Forelimb muscle (tissue), 1 donor: Measurements from ENCODE around the gene MMP20. TPM values are rescaled to one million over a fixed set of nuclear protein-coding genes. Genes with fewer than 3 reads are reported as not detected.

Source experiments
- DNase-seq: peaks from one replicate; pipeline ENCODE4 v3.0.0-alpha.2; 2013; ENCODE audit warnings: low read depth
- polyA plus RNA-seq: library from polyadenylated mRNA; unstranded; fragments of 120-200 nt; gene quantifications from one replicate; pipeline ENCODE4 v1.2.1, GENCODE V29; 2013; ENCODE audit not compliant: insufficient read length

MMP20 gene
- polyA plus RNA-seq, 1 donor, result not detected

DNA sequence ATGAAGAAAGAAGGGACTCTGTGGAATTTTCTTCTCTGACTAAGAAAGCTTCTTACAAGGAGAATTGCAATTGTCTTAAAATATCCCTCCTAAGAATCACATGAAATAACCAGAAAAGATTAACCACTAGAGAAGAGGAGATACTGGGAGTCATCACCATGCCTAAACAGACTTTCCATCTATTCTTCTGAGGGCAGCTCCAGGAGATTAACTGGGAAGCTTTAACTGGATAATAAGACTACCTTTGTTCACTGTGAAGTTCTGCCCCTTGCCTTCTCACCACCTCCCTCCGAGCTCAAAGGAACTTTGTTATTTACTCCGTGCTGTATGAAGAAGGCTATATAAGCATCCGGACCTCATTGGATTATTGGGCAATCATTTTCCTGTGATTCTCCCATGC, 70.0 kb downstream of the MMP20 start:
- DNase-seq, result no peak

DNA sequence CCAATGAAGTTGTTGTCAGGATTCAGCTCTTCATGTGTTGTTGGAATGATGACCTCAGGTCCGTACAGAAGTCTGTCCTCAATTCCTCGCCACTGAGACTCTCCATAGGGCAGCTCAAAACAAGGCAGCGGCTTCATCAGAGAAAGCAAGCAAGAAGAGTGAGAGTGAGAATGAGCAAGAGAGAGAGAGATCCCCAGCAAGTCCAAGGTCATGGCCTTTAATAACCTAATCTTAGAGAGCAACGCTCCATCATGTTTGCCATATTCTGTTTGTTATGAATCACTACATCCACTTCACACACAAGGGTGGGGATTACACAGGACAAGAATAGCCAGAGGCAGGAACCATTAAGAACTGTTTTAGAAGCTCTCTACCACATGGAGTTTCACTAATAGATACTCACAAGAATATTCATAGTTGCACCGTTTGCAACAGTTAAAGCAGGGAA, 71.3 kb downstream of the MMP20 start:
- DNase-seq, result no peak

DNA sequence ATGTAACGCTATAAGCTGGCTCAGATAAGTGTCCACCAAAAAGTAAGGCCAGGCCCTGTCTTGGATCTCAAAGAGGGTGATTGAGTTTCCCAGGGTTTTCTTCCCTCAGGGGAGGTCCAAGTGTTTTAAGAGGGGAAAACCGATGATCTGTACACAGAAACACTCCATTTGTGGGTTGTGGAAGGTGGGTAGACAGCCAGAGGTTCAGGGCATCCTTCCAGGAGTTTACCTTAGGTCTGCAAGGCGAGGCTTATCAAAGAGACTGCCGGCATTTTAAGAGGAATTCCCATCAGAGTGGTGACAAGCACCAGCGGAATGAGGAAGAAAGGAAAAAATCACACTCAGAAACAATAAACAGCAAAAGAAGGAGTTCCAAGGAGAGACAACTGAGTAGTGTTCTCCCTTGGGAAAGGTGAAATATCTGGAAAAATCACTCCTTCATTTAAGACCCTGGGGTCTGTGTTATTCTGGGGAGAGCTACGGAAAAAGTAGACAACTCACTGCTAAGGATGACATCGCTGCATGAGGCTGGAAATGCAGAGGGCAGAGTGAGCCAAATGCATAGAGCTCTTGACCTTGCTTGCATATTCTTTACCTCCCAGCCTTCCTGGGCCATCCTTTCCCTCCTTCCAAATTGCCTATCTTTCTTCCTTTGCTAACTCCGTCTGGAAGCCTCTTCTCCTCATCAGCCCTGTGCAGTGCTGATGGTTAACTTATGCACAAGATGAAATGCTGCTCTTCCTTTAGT, 72.5 kb downstream of the MMP20 start:
- no peak for DNase-seq

DNA sequence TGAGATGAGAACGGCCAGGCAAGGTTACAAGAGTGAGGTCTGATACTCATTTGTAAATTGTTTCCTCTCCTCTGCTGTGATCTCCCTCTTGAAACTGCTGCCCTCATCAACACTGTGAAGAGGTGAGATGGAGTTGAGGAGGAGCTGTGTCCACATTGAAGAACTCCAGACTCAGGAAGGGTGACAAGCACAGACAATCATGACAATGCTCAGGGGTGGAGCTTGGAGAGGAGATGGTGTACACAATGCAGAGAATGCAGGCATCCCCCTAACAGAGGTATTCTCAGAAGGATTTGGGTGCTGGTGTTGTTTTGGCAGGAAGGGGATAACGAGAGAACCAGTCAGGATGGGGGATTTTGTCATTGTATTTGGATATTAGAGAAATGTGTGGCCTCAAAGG, 73.1 kb downstream of the MMP20 start:
- DNase-seq, result no peak

DNA sequence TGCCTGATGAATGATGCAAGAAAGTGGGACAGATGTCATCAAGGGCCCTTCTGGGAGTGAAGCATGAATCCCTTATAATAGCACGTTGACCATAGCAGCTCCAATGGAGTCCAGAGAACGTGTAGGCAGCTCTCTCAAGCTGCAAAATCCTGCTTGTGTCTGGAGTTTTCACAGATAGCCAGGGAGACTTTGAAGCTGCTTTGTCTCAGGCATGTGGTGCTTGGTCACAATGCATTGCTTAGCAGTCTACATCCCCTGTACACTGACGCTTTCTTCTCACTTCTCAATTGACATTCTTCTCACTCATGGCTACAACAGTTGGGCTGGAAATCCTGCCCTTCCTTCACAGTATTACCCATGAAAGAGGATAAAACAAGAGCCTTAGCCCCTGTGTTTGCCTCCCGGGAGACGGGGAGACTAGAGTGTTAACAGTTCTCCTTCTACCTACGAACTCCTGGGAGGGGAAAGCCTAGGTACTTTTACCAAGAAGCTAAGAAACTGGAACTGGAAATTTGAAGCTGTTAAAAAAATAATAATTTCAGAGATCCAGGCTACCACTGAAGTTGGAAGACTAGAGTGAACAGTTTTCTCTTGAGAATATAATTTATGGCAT, 73.9 kb downstream of the MMP20 start:
- no peak for DNase-seq

DNA sequence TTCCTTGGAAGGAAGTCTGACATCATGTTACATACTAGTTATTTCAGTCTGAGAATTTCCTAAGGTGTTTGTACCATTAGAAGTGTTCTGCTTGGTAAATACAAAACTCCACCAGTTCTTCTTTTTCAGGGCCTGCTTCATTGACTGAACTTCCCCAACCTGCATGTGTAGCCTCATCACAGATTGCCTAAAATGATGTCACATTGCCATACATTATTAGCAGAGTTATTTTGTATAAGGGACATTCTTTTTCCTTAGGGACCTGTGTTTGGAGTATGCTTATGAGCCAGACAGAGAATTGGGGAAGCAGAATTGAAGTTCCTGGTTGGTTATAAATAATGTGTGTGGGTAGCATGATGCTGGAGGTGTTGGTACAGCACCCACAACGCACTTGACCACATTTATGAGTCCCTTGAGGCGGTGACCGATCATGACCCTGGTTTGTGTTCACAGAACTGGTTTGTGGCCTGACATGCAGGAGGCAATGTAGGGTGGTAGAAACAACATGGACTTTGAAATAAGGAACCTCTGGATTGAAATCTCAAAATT, 78.1 kb downstream of the MMP20 start:
- DNase-seq, result no peak

GRCh38 chr11:102546427-102546826, 78.7 kb downstream of the MMP20 start:
- no peak for DNase-seq

DNA sequence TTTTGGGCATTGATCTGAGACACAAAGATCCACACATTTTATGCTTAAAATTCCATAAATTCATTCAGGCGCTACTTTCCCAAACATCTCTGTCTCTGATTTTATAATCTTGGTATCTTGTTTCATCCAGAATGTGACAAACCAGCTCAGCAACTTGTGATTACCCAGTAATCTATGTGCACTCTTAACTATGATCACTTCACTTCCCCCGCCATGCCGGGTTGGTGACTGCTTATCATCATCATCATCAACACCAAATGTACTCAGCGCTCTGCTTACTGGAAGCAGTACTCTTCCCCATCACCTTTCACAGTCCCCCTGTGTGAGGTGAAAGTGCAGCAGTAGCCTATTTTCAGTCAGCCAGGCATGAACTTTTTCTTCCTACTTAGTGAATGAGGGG, 79.4 kb downstream of the MMP20 start:
- DNase-seq, result no peak

DNA sequence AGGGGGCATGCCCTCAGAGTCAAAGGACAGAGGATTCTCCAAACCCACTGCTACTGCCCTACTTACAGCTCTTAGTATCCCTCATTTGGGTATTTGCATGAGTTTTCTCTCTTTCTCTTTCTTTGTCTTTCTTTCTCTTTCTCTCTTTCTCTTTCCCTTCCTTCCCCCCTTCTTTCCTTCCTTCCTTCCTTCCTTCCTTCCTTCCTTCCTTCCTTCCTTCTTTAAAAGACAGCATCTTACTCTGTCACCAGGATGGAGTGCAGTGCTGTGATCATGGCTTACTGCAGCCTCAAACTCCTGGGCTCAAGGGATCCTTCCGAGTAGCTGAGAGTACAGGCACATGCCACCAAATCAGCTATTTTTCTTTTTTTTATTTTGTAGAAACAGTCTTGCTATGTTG, 80.5 kb downstream of the MMP20 start:
- no peak for DNase-seq

- no peak for DNase-seq
Observed at GRCh38 chr11:102539567-102539966, 85.6 kb downstream of the MMP20 start.

DNA sequence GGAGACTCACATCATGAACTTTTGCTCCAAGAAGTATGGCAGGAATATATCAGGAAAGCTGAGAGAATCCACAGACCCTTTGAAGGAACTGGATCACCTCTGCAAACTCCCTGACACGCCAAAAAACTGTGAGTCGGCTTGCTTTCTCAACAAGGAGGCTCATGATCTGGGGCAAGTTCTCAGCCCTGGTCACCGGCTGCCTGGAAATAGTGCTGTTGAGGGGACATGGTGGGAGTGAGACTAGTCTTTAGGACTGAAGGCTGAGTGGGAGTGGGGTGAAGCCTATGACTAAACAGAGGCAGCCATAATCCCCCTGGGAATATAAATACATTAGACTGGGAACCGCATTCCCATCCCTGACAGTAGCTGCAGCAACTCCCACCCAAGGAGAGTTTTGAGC, 86.2 kb downstream of the MMP20 start:
- DNase-seq, result no peak

DNA sequence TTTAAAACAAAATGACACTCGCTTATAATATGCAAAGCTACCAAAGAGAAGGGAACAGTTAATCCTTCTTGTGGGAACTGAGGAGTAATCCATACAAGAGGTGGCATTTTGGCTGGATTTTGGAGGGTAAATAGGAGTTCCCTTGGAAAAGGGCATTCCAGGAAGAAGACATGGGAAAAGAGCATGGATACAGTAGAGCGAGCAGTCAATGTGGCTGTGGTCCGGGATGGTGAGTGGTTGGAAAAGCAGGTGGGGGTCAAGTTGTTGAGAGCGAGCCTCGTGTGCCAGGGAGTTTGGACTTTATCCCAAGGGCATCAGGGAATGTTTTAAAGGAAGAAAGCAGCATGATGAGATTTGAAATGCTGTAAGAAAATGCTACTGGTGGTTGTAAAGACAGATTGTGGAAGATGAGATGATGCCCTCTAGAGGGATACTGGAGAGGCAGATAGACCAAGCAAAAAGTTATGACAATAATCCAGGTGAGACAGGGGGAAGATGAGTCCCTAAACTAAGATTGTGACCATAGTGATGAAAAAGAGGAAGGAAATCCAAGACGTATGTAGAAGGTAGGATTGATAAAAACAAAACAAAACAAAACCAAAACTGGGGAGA, 90.8 kb downstream of the MMP20 start:
- no peak for DNase-seq

- DNase-seq, result no peak
Observed at GRCh38 chr11:102530558-102530957, 94.6 kb downstream of the MMP20 start, which contains the start of gene MMP7. Gene MMP7 (minus strand): TSS chr11:102530747. CDS start chr11:102530700, 47 bp downstream.

- DNase-seq, result no peak
Observed at GRCh38 chr11:102528618-102529017, 96.5 kb downstream of the MMP20 start.

DNA sequence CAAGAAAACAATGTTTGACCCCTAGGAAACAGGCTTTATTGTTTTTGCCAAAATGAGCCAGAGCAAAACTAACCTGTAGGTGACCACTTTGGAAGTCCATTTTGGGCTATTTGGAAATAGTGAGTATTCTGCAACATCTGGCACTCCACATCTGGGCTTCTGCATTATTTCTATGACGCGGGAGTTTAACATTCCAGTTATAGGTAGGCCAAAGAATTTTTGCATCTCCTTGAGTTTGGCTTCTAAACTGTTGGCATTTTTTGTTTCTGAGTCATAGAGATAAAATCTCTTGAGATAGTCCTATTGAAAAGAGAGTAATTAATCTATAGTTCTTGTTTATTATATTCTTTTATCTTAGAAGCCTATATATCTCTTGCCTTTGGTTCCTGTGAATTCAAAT, 97.4 kb downstream of the MMP20 start:
- DNase-seq, result no peak

DNA sequence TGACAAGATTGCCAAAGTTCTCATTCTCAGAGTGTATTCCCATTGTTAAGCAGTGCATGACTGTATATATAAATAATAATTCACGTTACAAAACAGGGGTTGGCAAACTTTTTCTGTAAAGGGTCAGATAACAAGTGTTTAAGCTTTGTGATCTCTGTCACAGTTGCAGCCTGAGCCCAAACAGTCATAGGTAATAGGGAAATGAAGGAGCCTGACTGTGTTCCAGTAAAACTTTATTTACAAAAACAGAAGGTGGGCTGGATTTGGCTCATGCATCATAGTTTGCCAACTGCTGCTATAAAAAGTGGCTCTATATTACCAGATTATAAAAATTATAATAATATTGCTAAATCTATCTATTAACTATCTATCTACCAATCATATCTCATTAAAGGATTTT, 98.1 kb downstream of the MMP20 start:
- no peak for DNase-seq

Other genes starting within 250 kb of the MMP20 start
- gene TMEM123, start 172.6 kb downstream of the MMP20 start, polyA plus RNA-seq, result 140 TPM
- not detected for gene MMP7, start 94.6 kb downstream of the MMP20 start, polyA plus RNA-seq
- not detected for gene MMP27, start 80.4 kb upstream of the MMP20 start, polyA plus RNA-seq
- 0.04 TPM for gene MMP8, start 99.6 kb upstream of the MMP20 start, polyA plus RNA-seq
- not detected for gene MMP10, start 155.3 kb upstream of the MMP20 start, polyA plus RNA-seq
- gene MMP1, start 172.8 kb upstream of the MMP20 start, polyA plus RNA-seq, result 0.23 TPM
- not detected for gene MMP3, start 218.3 kb upstream of the MMP20 start, polyA plus RNA-seq
- not detected for gene MMP12, start 249.7 kb upstream of the MMP20 start, polyA plus RNA-seq